HEK293 (cell line): ENCODE measurements around the gene KRTAP23-1.
A peak's percentile ranks its signal among the peaks of the same experiment; 100 is the strongest.

Source experiments
- CTCF ChIA-PET: fragments of 350-600 bp; formaldehyde crosslinking; extraction: SDS; loops from one replicate; lab custom pipeline; 2021; ENCODE audit warnings: antibody characterized with exemption; lab: Yijun Ruan, JAX
- POLR2A ChIA-PET: fragments of 300-600 bp; formaldehyde crosslinking; extraction: SDS; loops from one replicate; lab custom pipeline; 2020; ENCODE audit warnings: antibody characterized with exemption, inconsistent platforms; lab: Yijun Ruan, JAX
- H3K27ac ChIP-seq: fragments of 200-500 bp; sonication (Bioruptor generic); 2 replicates; pipeline ENCODE4 v1.5.1; 2014; ENCODE audit warnings: low read depth, low read length, control low read depth, inconsistent platforms; ENCODE audit errors: extremely low read depth
- H3K36me3 ChIP-seq, 2 experiments: fragments of 200-500 bp in 1 of 2; sonication (Bioruptor generic) in 1 of 2; 1 replicate in 1 of 2; 2 replicates in 1 of 2; pipeline ENCODE4 v1.5.1; 2014 to 2017; ENCODE audit warnings: inconsistent platforms in 2 of 2, low read length in 2 of 2; ENCODE audit not compliant: control insufficient read depth in 2 of 2, insufficient read depth in 1 of 2
- H3K4me1 ChIP-seq: fragments of 200-500 bp; sonication (Bioruptor generic); 2 replicates; pipeline ENCODE4 v1.5.1; 2014; ENCODE audit warnings: mild to moderate bottlenecking, low read length, inconsistent platforms; ENCODE audit not compliant: control insufficient read depth, insufficient read depth
- H3K4me3 ChIP-seq: 2 replicates; pipeline ENCODE4 v1.5.1; 2011; ENCODE audit warnings: low read depth, mild to moderate bottlenecking, control low read depth, low read length, moderate library complexity
- H3K9me3 ChIP-seq: fragments of 200-500 bp; sonication (Bioruptor generic); 2 replicates; pipeline ENCODE4 v1.5.1; 2014; ENCODE audit warnings: low read depth, low read length, inconsistent platforms; ENCODE audit not compliant: control insufficient read depth, insufficient read depth
- HOXA7 ChIP-seq: sonication (generic); formaldehyde crosslinking; IDR thresholded peaks from 2 replicates; pipeline ENCODE4 v1.8.1; 2022; ENCODE audit warnings: missing genetic modification reagents, borderline replicate concordance
- MEIS1 ChIP-seq: sonication (generic); formaldehyde crosslinking; IDR thresholded peaks from 2 replicates; pipeline ENCODE4 v1.8.1; 2022; ENCODE audit warnings: missing genetic modification reagents, mild to moderate bottlenecking, borderline replicate concordance
- MZF1 ChIP-seq: fragments of 450-650 bp; formaldehyde crosslinking; IDR thresholded peaks from 2 replicates; pipeline ENCODE4 v1.5.1; 2017; ENCODE audit warnings: missing biosample characterization, missing genetic modification characterization, borderline replicate concordance
- OVOL3 ChIP-seq: fragments of 450-650 bp; formaldehyde crosslinking; IDR thresholded peaks from 2 replicates; pipeline ENCODE4 v1.5.1; 2016; ENCODE audit warnings: missing biosample characterization, missing genetic modification characterization
- SALL2 ChIP-seq: fragments of 450-650 bp; formaldehyde crosslinking; IDR thresholded peaks from 2 replicates; pipeline ENCODE4 v1.5.0; 2017; ENCODE audit warnings: missing biosample characterization, mild to moderate bottlenecking, missing genetic modification characterization, borderline replicate concordance
- SCRT2 ChIP-seq: fragments of 450-650 bp; formaldehyde crosslinking; IDR thresholded peaks from 2 replicates; pipeline ENCODE4 v1.5.1; 2016; ENCODE audit warnings: missing biosample characterization, missing genetic modification characterization
- SETDB1 ChIP-seq: IDR thresholded peaks from one replicate; pipeline ENCODE4 v1.6.1; 2017; ENCODE audit warnings: mild to moderate bottlenecking, low read length, moderate library complexity, mixed read lengths; ENCODE audit not compliant: insufficient read length
- TRIM28 ChIP-seq: IDR thresholded peaks from 2 replicates; pipeline ENCODE4 v1.6.1; 2011; ENCODE audit warnings: low read length, control low read depth, borderline replicate concordance
- YY1 ChIP-seq: fragments of 450-650 bp; formaldehyde crosslinking; IDR thresholded peaks from 2 replicates; pipeline ENCODE4 v1.5.1; 2018; ENCODE audit warnings: missing biosample characterization, missing genetic modification characterization
- ZEB2 ChIP-seq: fragments of 450-650 bp; formaldehyde crosslinking; IDR thresholded peaks from 2 replicates; pipeline ENCODE4 v1.5.1; 2016; ENCODE audit warnings: missing biosample characterization, missing genetic modification characterization
- ZFP37 ChIP-seq: fragments of 450-650 bp; formaldehyde crosslinking; IDR thresholded peaks from 2 replicates; pipeline ENCODE4 v1.5.1; 2016; ENCODE audit warnings: missing biosample characterization, missing genetic modification characterization
- ZNF155 ChIP-seq: fragments of 450-650 bp; formaldehyde crosslinking; IDR thresholded peaks from 2 replicates; pipeline ENCODE4 v1.5.1; 2016; ENCODE audit warnings: missing biosample characterization, missing genetic modification characterization
- ZNF558 ChIP-seq: fragments of 450-650 bp; formaldehyde crosslinking; IDR thresholded peaks from 2 replicates; pipeline ENCODE4 v1.5.1; 2016; ENCODE audit warnings: missing biosample characterization, missing genetic modification characterization
- ZNF560 ChIP-seq: fragments of 450-650 bp; formaldehyde crosslinking; IDR thresholded peaks from 2 replicates; pipeline ENCODE4 v1.5.1; 2017; ENCODE audit warnings: missing biosample characterization, missing genetic modification characterization, borderline replicate concordance
- ZNF626 ChIP-seq: fragments of 450-650 bp; sonication (Bioruptor Pico); formaldehyde crosslinking; IDR thresholded peaks from 2 replicates; pipeline ENCODE4 v1.5.1; 2018; ENCODE audit warnings: missing biosample characterization, missing genetic modification characterization, inconsistent platforms
- ZNF658 ChIP-seq: fragments of 450-650 bp; formaldehyde crosslinking; IDR thresholded peaks from 2 replicates; pipeline ENCODE4; 2016; ENCODE audit warnings: missing biosample characterization, missing genetic modification characterization
- ZNF791 ChIP-seq: fragments of 450-650 bp; formaldehyde crosslinking; IDR thresholded peaks from 2 replicates; pipeline ENCODE4 v1.5.1; 2016; ENCODE audit warnings: missing biosample characterization, missing genetic modification characterization
- ZNF837 ChIP-seq: fragments of 450-650 bp; formaldehyde crosslinking; IDR thresholded peaks from 2 replicates; pipeline ENCODE4 v1.5.1; 2016; ENCODE audit warnings: missing biosample characterization, missing genetic modification characterization
- TF ChIP-seq, protein P1 (sequence below): fragments of 450-650 bp; formaldehyde crosslinking; IDR thresholded peaks from 2 replicates; pipeline ENCODE4 v1.5.1; 2016; ENCODE audit warnings: missing biosample characterization, missing genetic modification characterization
- TF ChIP-seq, protein P2 (sequence below): fragments of 450-650 bp; formaldehyde crosslinking; IDR thresholded peaks from 2 replicates; pipeline ENCODE4 v1.5.1; 2016; ENCODE audit warnings: missing biosample characterization, missing genetic modification characterization
- TF ChIP-seq, protein P3 (sequence below): fragments of 450-650 bp; formaldehyde crosslinking; IDR thresholded peaks from 2 replicates; pipeline ENCODE4 v1.5.1; 2016; ENCODE audit warnings: missing biosample characterization, missing genetic modification characterization
- TF ChIP-seq, protein P4 (sequence below): fragments of 450-650 bp; formaldehyde crosslinking; IDR thresholded peaks from 2 replicates; pipeline ENCODE4 v1.5.1; 2017; ENCODE audit warnings: missing biosample characterization, missing genetic modification characterization
- TF ChIP-seq, protein P5 (sequence below): fragments of 450-650 bp; formaldehyde crosslinking; IDR thresholded peaks from 2 replicates; pipeline ENCODE4 v1.5.1; 2017; ENCODE audit warnings: missing biosample characterization, missing genetic modification characterization

Gene KRTAP23-1

DNA sequence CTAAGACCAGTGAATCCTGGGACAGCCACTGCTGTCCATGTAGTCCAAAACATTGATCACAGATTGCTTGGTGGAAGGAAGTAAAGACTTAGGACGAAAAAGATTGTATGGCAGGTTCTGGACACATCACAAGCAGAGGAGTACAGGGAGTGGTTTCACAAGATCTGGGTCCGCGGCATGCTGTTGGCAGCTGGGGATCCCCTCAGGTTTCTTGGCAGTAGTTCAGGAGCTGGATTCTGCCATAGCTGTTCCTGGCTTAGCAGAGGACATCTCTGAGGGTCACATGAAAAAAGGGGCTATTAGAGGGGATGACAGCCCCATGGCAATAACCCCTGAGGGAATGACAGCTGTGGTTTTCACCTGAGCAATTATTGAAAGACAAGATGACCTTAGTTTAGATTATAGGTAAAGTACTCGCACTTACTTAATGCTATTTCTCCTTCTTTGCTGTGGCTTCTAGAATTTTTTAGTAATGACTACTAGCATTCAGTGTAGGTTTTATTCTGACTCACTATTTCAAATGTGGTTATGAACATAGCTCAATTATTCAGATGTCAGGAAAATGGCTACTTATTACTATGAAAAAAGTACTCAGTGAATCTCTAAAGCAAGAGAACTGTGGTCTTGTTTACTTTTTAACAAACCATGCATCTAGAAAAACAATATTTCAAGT lies 19.1 kb downstream of the KRTAP23-1 start:
- Histone ChIP-seq H3K36me3 (no peaks in the 10 kb centered on the region), H3K27ac (no peak overlapping the region), H3K4me3 (no peak overlapping the region), H3K4me1 (no peaks in the 10 kb centered on the region), H3K9me3 (no peaks in the 10 kb centered on the region)
- ChIA-PET POLR2A (no interaction called here), CTCF (interaction anchor here (0.6 to 1.2 kb wide), 2 partner anchors 79 to 160 kb away, joined by 3 to 4 read pairs; no protein-coding TSS in a partner anchor)
- TF ChIP-seq MEIS1 (CRISPR knock-in tag) (no peak), YY1 (tag by site-specific recombination) (no peak), SCRT2 (tag by site-specific recombination) (no peak), ZNF658 (tag by site-specific recombination) (no peak), HOXA7 (no peak), MZF1 (tag by site-specific recombination) (no peak), ZNF560 (tag by site-specific recombination) (no peak)
- TF ChIP-seq, protein P1, sequence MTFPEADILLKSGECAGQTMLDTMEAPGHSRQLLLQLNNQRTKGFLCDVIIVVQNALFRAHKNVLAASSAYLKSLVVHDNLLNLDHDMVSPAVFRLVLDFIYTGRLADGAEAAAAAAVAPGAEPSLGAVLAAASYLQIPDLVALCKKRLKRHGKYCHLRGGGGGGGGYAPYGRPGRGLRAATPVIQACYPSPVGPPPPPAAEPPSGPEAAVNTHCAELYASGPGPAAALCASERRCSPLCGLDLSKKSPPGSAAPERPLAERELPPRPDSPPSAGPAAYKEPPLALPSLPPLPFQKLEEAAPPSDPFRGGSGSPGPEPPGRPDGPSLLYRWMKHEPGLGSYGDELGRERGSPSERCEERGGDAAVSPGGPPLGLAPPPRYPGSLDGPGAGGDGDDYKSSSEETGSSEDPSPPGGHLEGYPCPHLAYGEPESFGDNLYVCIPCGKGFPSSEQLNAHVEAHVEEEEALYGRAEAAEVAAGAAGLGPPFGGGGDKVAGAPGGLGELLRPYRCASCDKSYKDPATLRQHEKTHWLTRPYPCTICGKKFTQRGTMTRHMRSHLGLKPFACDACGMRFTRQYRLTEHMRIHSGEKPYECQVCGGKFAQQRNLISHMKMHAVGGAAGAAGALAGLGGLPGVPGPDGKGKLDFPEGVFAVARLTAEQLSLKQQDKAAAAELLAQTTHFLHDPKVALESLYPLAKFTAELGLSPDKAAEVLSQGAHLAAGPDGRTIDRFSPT (tag by site-specific recombination) = no peak
- TF ChIP-seq, protein P2, sequence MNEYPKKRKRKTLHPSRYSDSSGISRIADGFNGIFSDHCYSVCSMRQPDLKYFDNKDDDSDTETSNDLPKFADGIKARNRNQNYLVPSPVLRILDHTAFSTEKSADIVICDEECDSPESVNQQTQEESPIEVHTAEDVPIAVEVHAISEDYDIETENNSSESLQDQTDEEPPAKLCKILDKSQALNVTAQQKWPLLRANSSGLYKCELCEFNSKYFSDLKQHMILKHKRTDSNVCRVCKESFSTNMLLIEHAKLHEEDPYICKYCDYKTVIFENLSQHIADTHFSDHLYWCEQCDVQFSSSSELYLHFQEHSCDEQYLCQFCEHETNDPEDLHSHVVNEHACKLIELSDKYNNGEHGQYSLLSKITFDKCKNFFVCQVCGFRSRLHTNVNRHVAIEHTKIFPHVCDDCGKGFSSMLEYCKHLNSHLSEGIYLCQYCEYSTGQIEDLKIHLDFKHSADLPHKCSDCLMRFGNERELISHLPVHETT (tag by site-specific recombination) = no peak
- TF ChIP-seq, protein P3, sequence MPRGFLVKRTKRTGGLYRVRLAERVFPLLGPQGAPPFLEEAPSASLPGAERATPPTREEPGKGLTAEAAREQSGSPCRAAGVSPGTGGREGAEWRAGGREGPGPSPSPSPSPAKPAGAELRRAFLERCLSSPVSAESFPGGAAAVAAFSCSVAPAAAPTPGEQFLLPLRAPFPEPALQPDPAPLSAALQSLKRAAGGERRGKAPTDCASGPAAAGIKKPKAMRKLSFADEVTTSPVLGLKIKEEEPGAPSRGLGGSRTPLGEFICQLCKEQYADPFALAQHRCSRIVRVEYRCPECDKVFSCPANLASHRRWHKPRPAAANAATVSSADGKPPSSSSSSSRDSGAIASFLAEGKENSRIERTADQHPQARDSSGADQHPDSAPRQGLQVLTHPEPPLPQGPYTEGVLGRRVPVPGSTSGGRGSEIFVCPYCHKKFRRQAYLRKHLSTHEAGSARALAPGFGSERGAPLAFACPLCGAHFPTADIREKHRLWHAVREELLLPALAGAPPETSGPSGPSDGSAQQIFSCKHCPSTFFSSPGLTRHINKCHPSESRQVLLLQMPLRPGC (tag by site-specific recombination) = no peak

DNA sequence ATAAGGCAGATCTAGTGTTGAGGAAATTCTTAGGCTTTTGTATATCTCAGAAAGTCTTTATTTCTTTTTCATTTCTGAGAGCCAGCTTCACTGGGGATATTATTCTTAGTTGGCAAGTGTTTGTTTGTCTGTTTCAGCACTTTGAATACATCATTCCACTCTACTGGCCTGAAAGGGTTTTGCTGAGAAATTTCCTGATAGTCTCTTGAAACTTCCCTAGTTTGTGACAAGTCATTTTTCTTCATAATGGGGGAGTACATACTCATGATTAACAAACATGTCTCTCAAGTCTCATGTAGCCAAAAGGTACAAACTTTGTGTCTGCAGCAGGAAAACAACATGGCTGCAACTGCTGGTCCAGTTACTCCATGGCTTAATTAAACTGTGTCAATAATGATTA lies 22.0 kb downstream of the KRTAP23-1 start:
- ChIA-PET CTCF (no interaction called here), POLR2A (no interaction called here)
- Histone ChIP-seq H3K4me3 (no peak overlapping the region), H3K4me1 (no peaks in the 10 kb centered on the region), H3K9me3 (no peaks in the 10 kb centered on the region), H3K36me3 (no peaks in the 10 kb centered on the region), H3K27ac (no peak overlapping the region)
- peak; percentile 82; the same call in 1 of the 2 replicates for TF ChIP-seq TRIM28
- no peak for TF ChIP-seq ZNF837 (tag by site-specific recombination)
- TF ChIP-seq, protein P4, sequence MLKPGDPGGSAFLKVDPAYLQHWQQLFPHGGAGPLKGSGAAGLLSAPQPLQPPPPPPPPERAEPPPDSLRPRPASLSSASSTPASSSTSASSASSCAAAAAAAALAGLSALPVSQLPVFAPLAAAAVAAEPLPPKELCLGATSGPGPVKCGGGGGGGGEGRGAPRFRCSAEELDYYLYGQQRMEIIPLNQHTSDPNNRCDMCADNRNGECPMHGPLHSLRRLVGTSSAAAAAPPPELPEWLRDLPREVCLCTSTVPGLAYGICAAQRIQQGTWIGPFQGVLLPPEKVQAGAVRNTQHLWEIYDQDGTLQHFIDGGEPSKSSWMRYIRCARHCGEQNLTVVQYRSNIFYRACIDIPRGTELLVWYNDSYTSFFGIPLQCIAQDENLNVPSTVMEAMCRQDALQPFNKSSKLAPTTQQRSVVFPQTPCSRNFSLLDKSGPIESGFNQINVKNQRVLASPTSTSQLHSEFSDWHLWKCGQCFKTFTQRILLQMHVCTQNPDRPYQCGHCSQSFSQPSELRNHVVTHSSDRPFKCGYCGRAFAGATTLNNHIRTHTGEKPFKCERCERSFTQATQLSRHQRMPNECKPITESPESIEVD (tag by site-specific recombination) = no peak
- peak; percentile 80 for TF ChIP-seq SETDB1
- TF ChIP-seq SCRT2 (tag by site-specific recombination) = no peak
- TF ChIP-seq MEIS1 (CRISPR knock-in tag) = no peak
- no peak for TF ChIP-seq ZNF558
- no peak for TF ChIP-seq SALL2 (tag by site-specific recombination)
- no peak for TF ChIP-seq OVOL3 (tag by site-specific recombination)
- TF ChIP-seq ZNF626 (tag by site-specific recombination) = no peak
- no peak for TF ChIP-seq ZFP37 (tag by site-specific recombination)
- TF ChIP-seq ZNF155 (tag by site-specific recombination) = no peak
- peak; percentile 73; the same call in 1 of the 2 replicates for TF ChIP-seq ZNF791
- TF ChIP-seq ZEB2 (tag by site-specific recombination) = no peak
- TF ChIP-seq, protein P5, sequence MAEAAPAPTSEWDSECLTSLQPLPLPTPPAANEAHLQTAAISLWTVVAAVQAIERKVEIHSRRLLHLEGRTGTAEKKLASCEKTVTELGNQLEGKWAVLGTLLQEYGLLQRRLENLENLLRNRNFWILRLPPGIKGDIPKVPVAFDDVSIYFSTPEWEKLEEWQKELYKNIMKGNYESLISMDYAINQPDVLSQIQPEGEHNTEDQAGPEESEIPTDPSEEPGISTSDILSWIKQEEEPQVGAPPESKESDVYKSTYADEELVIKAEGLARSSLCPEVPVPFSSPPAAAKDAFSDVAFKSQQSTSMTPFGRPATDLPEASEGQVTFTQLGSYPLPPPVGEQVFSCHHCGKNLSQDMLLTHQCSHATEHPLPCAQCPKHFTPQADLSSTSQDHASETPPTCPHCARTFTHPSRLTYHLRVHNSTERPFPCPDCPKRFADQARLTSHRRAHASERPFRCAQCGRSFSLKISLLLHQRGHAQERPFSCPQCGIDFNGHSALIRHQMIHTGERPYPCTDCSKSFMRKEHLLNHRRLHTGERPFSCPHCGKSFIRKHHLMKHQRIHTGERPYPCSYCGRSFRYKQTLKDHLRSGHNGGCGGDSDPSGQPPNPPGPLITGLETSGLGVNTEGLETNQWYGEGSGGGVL (tag by site-specific recombination) = no peak
